RWPE2 (cell line): ENCODE data around the gene TFAP2D.

ENCODE experiments used
- ATAC-seq: fragments of 200-7000 bp; cut with Tn5 transposase; 3 replicates; pipeline ENCODE4 v1.9.1; 2021; ENCODE audit warnings: low read depth
- DNase-seq: peaks from one replicate; pipeline ENCODE4 v3.0.0-alpha.2; 2020; ENCODE audit warnings: low spot score
- H3K27ac ChIP-seq: fragments of 450-650 bp; 2 replicates; pipeline ENCODE4 v1.5.1; 2017; ENCODE audit warnings: mild to moderate bottlenecking; ENCODE audit not compliant: poor library complexity, severe bottlenecking
- H3K27me3 ChIP-seq: fragments of 250-450 bp; sonication (Bioruptor Pico); 2 replicates; pipeline ENCODE4 v1.5.1; 2021; ENCODE audit warnings: mild to moderate bottlenecking, moderate library complexity; ENCODE audit not compliant: insufficient read depth, poor library complexity, severe bottlenecking
- H3K36me3 ChIP-seq: fragments of 250-450 bp; sonication (Bioruptor Pico); 2 replicates; pipeline ENCODE4 v1.5.1; 2020; ENCODE audit warnings: low read depth, mild to moderate bottlenecking, moderate library complexity
- H3K4me1 ChIP-seq: fragments of 250-450 bp; sonication (Bioruptor Pico); 2 replicates; pipeline ENCODE4 v1.5.1; 2021; ENCODE audit warnings: mild to moderate bottlenecking, moderate library complexity; ENCODE audit not compliant: insufficient read depth, poor library complexity, severe bottlenecking
- H3K4me3 ChIP-seq: fragments of 250-450 bp; sonication (Bioruptor Pico); 2 replicates; pipeline ENCODE4 v1.5.1; 2021; ENCODE audit warnings: mild to moderate bottlenecking, moderate library complexity; ENCODE audit not compliant: severe bottlenecking
- H3K9me3 ChIP-seq: fragments of 250-450 bp; sonication (Bioruptor Pico); 2 replicates; pipeline ENCODE4 v1.5.1; 2021; ENCODE audit warnings: mild to moderate bottlenecking, moderate library complexity; ENCODE audit not compliant: severe bottlenecking
- CTCF ChIP-seq: fragments of 450-650 bp; IDR thresholded peaks from one replicate; pipeline ENCODE4 v1.5.1; 2017; ENCODE audit warnings: mild to moderate bottlenecking, moderate library complexity; ENCODE audit not compliant: poor library complexity, severe bottlenecking

Gene TFAP2D

GRCh38 chr6:50816947-50817645 lies 103.8 kb downstream of the TFAP2D start:
- Histone ChIP-seq H3K27me3 (peaks cover 63% of the 10 kb centered on the region), H3K9me3 (no peaks in the 10 kb centered on the region), H3K36me3 (no peaks in the 10 kb centered on the region), H3K4me3 (no peak overlapping the region), H3K4me1 (no peaks in the 10 kb centered on the region), H3K27ac (no peak overlapping the region)
- ATAC-seq (no peak), DNase-seq (no peak)
- TF ChIP-seq CTCF: no peak

- H3K4me1 ChIP-seq: no peaks in the 10 kb centered on the region
- peaks cover 68% of the 10 kb centered on the region for H3K27me3 ChIP-seq
- no peaks in the 10 kb centered on the region for H3K36me3 ChIP-seq
- DNase-seq (no peak), ATAC-seq (no peak)
- TF ChIP-seq CTCF: no peak
- H3K4me3 ChIP-seq: no peak overlapping the region
- H3K9me3 ChIP-seq: no peaks in the 10 kb centered on the region
- no peak overlapping the region for H3K27ac ChIP-seq
These were observed 104.3 kb downstream of the TFAP2D start for GRCh38 chr6:50817646-50817950.

- no peak for TF ChIP-seq CTCF
- no peak overlapping the region for H3K27ac ChIP-seq
- H3K4me1 ChIP-seq: no peaks in the 10 kb centered on the region
- no peak for ATAC-seq
- no peak overlapping the region for H3K4me3 ChIP-seq
- H3K36me3 ChIP-seq: no peaks in the 10 kb centered on the region
- H3K27me3 ChIP-seq: peaks cover 72% of the 10 kb centered on the region
- no peaks in the 10 kb centered on the region for H3K9me3 ChIP-seq
- DNase-seq: no peak
These were observed 104.7 kb downstream of the TFAP2D start for GRCh38 chr6:50818020-50818419.

GRCh38 chr6:50818673-50819072 lies 105.3 kb downstream of the TFAP2D start, which contains the start of gene TFAP2B:
Gene TFAP2B, plus strand, starts transcription at chr6:50818871. Its CDS starts 21 bp downstream, at chr6:50818892.
- Histone ChIP-seq H3K9me3 (no peaks in the 10 kb centered on the region), H3K36me3 (no peaks in the 10 kb centered on the region), H3K4me1 (no peaks in the 10 kb centered on the region), H3K4me3 (no peak within 1 kb of the TSS), H3K27me3 (peaks cover 79% of the 10 kb centered on the region), H3K27ac (no peak within 1 kb of the TSS)
- DNase-seq: no peak
- ATAC-seq: no peak
- no peak for TF ChIP-seq CTCF

GRCh38 chr6:50819466-50819903 lies 106.2 kb downstream of the TFAP2D start:
- H3K27me3 ChIP-seq: peaks cover 87% of the 10 kb centered on the region
- ATAC-seq: peak; percentile 60
- no peak for TF ChIP-seq CTCF
- H3K27ac ChIP-seq: no peak overlapping the region
- no peaks in the 10 kb centered on the region for H3K9me3 ChIP-seq
- no peaks in the 10 kb centered on the region for H3K4me1 ChIP-seq
- no peaks in the 10 kb centered on the region for H3K36me3 ChIP-seq
- no peak for DNase-seq
- H3K4me3 ChIP-seq: no peak overlapping the region
